ENCODE data around the gene PPP1R9A. TPM values are rescaled to one million over a fixed set of nuclear protein-coding genes. Genes with fewer than 3 reads are reported as not detected.
A peak's percentile ranks its signal among the peaks of the same experiment; 100 is the strongest.

PPP1R9A gene
- total RNA-seq, 3 donors from 2014 or later, result 7.5 to 34.7 (median 19.3) TPM

- Histone ChIP-seq H3K36me3 (no peaks in the 10 kb centered on the region), H3K27ac (no peak overlapping the region), H3K9me3 (no peaks in the 10 kb centered on the region), H3K4me3 (no peak overlapping the region), H3K4me1 (no peaks in the 10 kb centered on the region), H3K27me3 (no peaks in the 10 kb centered on the region)
- intact Hi-C loops (cut with DNase I; ENCODE audit: low total_unique reads), result no loop called here
- DNase-seq (ENCODE audit: low spot score in 2 of 2), result no peak
- TF ChIP-seq POLR2AphosphoS5 (IDR thresholded peaks at IDR 0.05), result no peak
Observed at GRCh38 chr7:95340491-95340890, 433.1 kb downstream of the PPP1R9A start.

DNA sequence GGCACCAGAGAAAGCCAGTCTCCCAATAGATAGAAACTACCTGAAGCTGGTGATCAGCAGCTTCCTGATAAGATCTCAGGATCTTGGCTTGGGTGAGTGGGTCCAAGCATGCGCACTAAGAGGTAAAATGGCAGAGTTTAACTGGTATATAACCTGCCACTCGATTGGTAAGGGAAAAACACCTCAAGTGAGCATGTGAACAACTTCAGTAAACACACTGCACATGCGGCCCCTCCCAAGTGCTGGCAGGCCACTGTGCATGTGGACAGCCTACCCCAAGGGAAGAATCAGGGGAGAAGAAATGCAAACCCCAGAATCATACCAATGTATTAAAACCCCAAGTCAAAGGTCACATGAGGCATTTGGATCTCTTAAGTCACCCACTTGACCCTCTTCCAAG is 434.6 kb downstream of the PPP1R9A start:
- TF ChIP-seq POLR2A (IDR thresholded peaks at IDR 0.05), result no peak
- TF ChIP-seq CTCF (IDR thresholded peaks at IDR 0.05), result no peak
- TF ChIP-seq POLR2AphosphoS5 (IDR thresholded peaks at IDR 0.05), result no peak
- H3K36me3 ChIP-seq, result no peaks in the 10 kb centered on the region
- no peaks in the 10 kb centered on the region for H3K4me1 ChIP-seq
- intact Hi-C loops (cut with DNase I; ENCODE audit: low total_unique reads), result no loop called here
- H3K4me3 ChIP-seq, result no peak overlapping the region
- no peaks in the 10 kb centered on the region for H3K9me3 ChIP-seq
- no peaks in the 10 kb centered on the region for H3K27me3 ChIP-seq
- DNase-seq (ENCODE audit: low spot score in 2 of 2), result no peak
- no peak overlapping the region for H3K27ac ChIP-seq

GRCh38 chr7:95342642-95343307 is 435.4 kb downstream of the PPP1R9A start:
- Histone ChIP-seq H3K9me3 (no peaks in the 10 kb centered on the region), H3K27ac (no peak overlapping the region), H3K4me1 (no peaks in the 10 kb centered on the region), H3K36me3 (no peaks in the 10 kb centered on the region), H3K27me3 (no peaks in the 10 kb centered on the region), H3K4me3 (no peak overlapping the region)
- no peak for DNase-seq (ENCODE audit: low spot score in 2 of 2)
- intact Hi-C loops (cut with DNase I; ENCODE audit: low total_unique reads), result no loop called here
- TF ChIP-seq POLR2A (IDR thresholded peaks at IDR 0.05) (no peak), CTCF (IDR thresholded peaks at IDR 0.05) (peak in 1 of 3 donors; percentile 35)
